HepG2 (cell line): ENCODE results near the gene SLC5A6. TPM values are rescaled to one million over a fixed set of nuclear protein-coding genes. Genes with fewer than 3 reads are reported as not detected.

Experiments used
- AGO2 ChIP-seq: fragments of 200-400 bp; formaldehyde crosslinking; optimal IDR thresholded peaks from 2 replicates; pipeline ENCODE3; 2017; ENCODE audit warnings: mild to moderate bottlenecking, low read depth, low read length, moderate library complexity
- AHR ChIP-seq: IDR thresholded peaks from 2 replicates; pipeline ENCODE4 v1.6.1; 2018; ENCODE audit warnings: missing genetic modification reagents, missing compliant biosample characterization
- ATRX ChIP-seq: sonication (generic); formaldehyde crosslinking; IDR thresholded peaks from 2 replicates; pipeline ENCODE4 v1.4.0; 2020; ENCODE audit warnings: missing genetic modification reagents, borderline replicate concordance
- ETV5 ChIP-seq: IDR thresholded peaks from 2 replicates; pipeline ENCODE4 v1.6.1; 2018; ENCODE audit warnings: missing biosample characterization, missing genetic modification reagents, inconsistent platforms, borderline replicate concordance
- FOXC1 ChIP-seq: sonication (generic); formaldehyde crosslinking; IDR thresholded peaks from 2 replicates; pipeline ENCODE4 v1.8.0; 2022; ENCODE audit warnings: mild to moderate bottlenecking, missing genetic modification reagents, borderline replicate concordance
- KLF12 ChIP-seq: sonication (generic); formaldehyde crosslinking; IDR thresholded peaks from 2 replicates; pipeline ENCODE4 v1.4.0; 2020; ENCODE audit warnings: missing genetic modification reagents, borderline replicate concordance
- MZF1 ChIP-seq: sonication (generic); formaldehyde crosslinking; IDR thresholded peaks from 2 replicates; pipeline ENCODE4 v1.8.1; 2023; ENCODE audit warnings: mild to moderate bottlenecking, missing genetic modification reagents, borderline replicate concordance
- NFRKB ChIP-seq: fragments of 450-650 bp; IDR thresholded peaks from 2 replicates; pipeline ENCODE4 v1.6.1; 2017
- PAX8 ChIP-seq: sonication (generic); formaldehyde crosslinking; IDR thresholded peaks from 2 replicates; pipeline ENCODE4 v1.8.0; 2022; ENCODE audit warnings: mild to moderate bottlenecking, missing genetic modification reagents, borderline replicate concordance
- POLR2G ChIP-seq: fragments of 200-400 bp; formaldehyde crosslinking; IDR thresholded peaks from 2 replicates; pipeline ENCODE4 v1.6.1; 2018; ENCODE audit warnings: mild to moderate bottlenecking, low read depth, low read length, moderate library complexity
- PRMT3 ChIP-seq: sonication (generic); formaldehyde crosslinking; IDR thresholded peaks from 2 replicates; pipeline ENCODE4 v1.8.1; 2022; ENCODE audit warnings: low read depth, mild to moderate bottlenecking, moderate library complexity, missing genetic modification reagents, borderline replicate concordance
- SIN3A ChIP-seq: IDR thresholded peaks from 2 replicates; pipeline ENCODE4 v1.6.1; 2011; ENCODE audit warnings: low read depth, mild to moderate bottlenecking, control low read depth, low read length, borderline replicate concordance
- SKI ChIP-seq: fragments of 450-650 bp; IDR thresholded peaks from one replicate; pipeline ENCODE4 v1.6.1; 2018; ENCODE audit warnings: mild to moderate bottlenecking; ENCODE audit not compliant: partially characterized antibody
- SPEN ChIP-seq: sonication (generic); formaldehyde crosslinking; IDR thresholded peaks from 2 replicates; pipeline ENCODE4 v1.5.1; 2020; ENCODE audit warnings: low read depth, mild to moderate bottlenecking, missing genetic modification reagents
- TCF12 ChIP-seq, 2 experiments: fragments of 450-650 bp in 1 of 2; sonication (generic) in 1 of 2; formaldehyde crosslinking in 1 of 2; IDR thresholded peaks; 2 replicates each; pipeline versions ENCODE4 v1.6.1 to v1.8.0; 2017 to 2022; ENCODE audit warnings: antibody characterized with exemption in 1 of 2, mild to moderate bottlenecking in 1 of 2, missing genetic modification reagents in 1 of 2, moderate library complexity in 1 of 2
- TRIM22 ChIP-seq: fragments of 450-650 bp; IDR thresholded peaks from 2 replicates; pipeline ENCODE4 v1.6.1; 2017
- U2AF2 ChIP-seq: fragments of 200-400 bp; formaldehyde crosslinking; IDR thresholded peaks from 2 replicates; pipeline ENCODE4 v1.6.1; 2017; ENCODE audit warnings: low read depth, mild to moderate bottlenecking, low read length
- XRCC5 ChIP-seq: fragments of 200-400 bp; formaldehyde crosslinking; optimal IDR thresholded peaks from 2 replicates; pipeline ENCODE3; 2017; ENCODE audit warnings: mild to moderate bottlenecking, low read length
- ZFP36L2 ChIP-seq: sonication (generic); formaldehyde crosslinking; IDR thresholded peaks from 2 replicates; pipeline ENCODE4 v1.4.0; 2020; ENCODE audit warnings: missing genetic modification reagents
- ZFY ChIP-seq: sonication (generic); formaldehyde crosslinking; IDR thresholded peaks from 2 replicates; pipeline ENCODE4 v1.4.0; 2020; ENCODE audit warnings: missing genetic modification reagents
- ZNF577 ChIP-seq: sonication (generic); formaldehyde crosslinking; IDR thresholded peaks from 2 replicates; pipeline ENCODE4 v1.4.0; 2020; ENCODE audit warnings: mild to moderate bottlenecking, low read depth, missing genetic modification reagents, borderline replicate concordance
- ZNF883 ChIP-seq: sonication (generic); formaldehyde crosslinking; IDR thresholded peaks from 2 replicates; pipeline ENCODE4 v1.5.1; 2020; ENCODE audit warnings: mild to moderate bottlenecking, missing genetic modification reagents; ENCODE audit errors: not compliant biosample characterization
- polyA plus RNA-seq, 8 experiments: library from polyadenylated mRNA; depleted of rRNA in 3 of 8; stranded (reverse) in 7 of 8; unstranded in 1 of 8; fragments of >200 nt; fragmentation: Illumina TruSeq in 4 of 8; extraction: Trizol in 4 of 8; gene quantifications; 2 replicates each; pipeline versions ENCODE4 v1.2.1 to v1.2.3, GENCODE V29; 2011 to 2016; ENCODE audit warnings: low read depth in 4 of 8, missing spikeins in 1 of 8, mixed read lengths in 1 of 8; ENCODE audit not compliant: insufficient read depth in 1 of 8
- total RNA-seq, 5 experiments: library from RNA; depleted of rRNA; stranded (reverse); fragments of >200 nt; fragmentation: Illumina TruSeq; extraction: Trizol; gene quantifications; 2 replicates each; pipeline ENCODE4 v1.2.3, GENCODE V29; 2016; ENCODE audit warnings: low read depth in 1 of 5
- TF ChIP-seq, protein P1 (sequence below): sonication (generic); formaldehyde crosslinking; IDR thresholded peaks from 2 replicates; pipeline ENCODE4 v1.5.0; 2020; ENCODE audit warnings: missing genetic modification reagents
- TF ChIP-seq, protein P2 (sequence below): sonication (generic); formaldehyde crosslinking; IDR thresholded peaks from 2 replicates; pipeline ENCODE4 v1.8.0; 2022; ENCODE audit warnings: missing genetic modification reagents, low read depth, mild to moderate bottlenecking, borderline replicate concordance
- TF ChIP-seq, protein P3 (sequence below): sonication (generic); formaldehyde crosslinking; IDR thresholded peaks from 2 replicates; pipeline ENCODE4 v1.5.0; 2020; ENCODE audit warnings: missing genetic modification reagents

The SLC5A6 gene
- total and polyA plus RNA-seq, 2 of the 13 experiments (the other 11 are each of a cell fraction or from before 2014, with no cell fraction given): 135 to 417 TPM

- TF ChIP-seq KLF12 (CRISPR knock-in tag) (no peak), SPEN (CRISPR knock-in tag) (no peak), SIN3A (no peak), TCF12 (IDR thresholded peaks at IDR 0.05) (no peak), TCF12 (CRISPR knock-in tag; IDR thresholded peaks at IDR 0.05) (no peak), NFRKB (no peak), ETV5 (CRISPR knock-in tag) (no peak), PAX8 (CRISPR knock-in tag) (no peak), POLR2G (no peak), SKI (no peak), ZFP36L2 (CRISPR knock-in tag) (no peak), XRCC5 (no peak), U2AF2 (no peak), ZNF577 (CRISPR knock-in tag) (no peak), PRMT3 (CRISPR knock-in tag) (no peak), MZF1 (CRISPR knock-in tag) (no peak), FOXC1 (CRISPR knock-in tag) (no peak), AGO2 (no peak), ATRX (CRISPR knock-in tag) (no peak), TRIM22 (no peak), ZNF883 (CRISPR knock-in tag) (no peak), ZFY (CRISPR knock-in tag) (no peak), AHR (CRISPR knock-in tag) (no peak)
- TF ChIP-seq, protein P1, sequence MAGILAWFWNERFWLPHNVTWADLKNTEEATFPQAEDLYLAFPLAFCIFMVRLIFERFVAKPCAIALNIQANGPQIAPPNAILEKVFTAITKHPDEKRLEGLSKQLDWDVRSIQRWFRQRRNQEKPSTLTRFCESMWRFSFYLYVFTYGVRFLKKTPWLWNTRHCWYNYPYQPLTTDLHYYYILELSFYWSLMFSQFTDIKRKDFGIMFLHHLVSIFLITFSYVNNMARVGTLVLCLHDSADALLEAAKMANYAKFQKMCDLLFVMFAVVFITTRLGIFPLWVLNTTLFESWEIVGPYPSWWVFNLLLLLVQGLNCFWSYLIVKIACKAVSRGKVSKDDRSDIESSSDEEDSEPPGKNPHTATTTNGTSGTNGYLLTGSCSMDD (CRISPR knock-in tag): no peak
- TF ChIP-seq, protein P2, sequence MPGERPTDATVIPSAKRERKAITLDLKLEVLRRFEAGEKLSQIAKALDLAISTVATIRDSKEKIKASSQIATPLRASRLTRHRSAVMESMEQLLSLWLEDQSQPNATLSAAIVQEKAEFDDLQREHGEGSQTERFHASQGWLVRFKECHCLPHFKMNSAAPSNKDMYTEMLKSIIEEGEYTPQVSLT: no peak
- TF ChIP-seq, protein P3, sequence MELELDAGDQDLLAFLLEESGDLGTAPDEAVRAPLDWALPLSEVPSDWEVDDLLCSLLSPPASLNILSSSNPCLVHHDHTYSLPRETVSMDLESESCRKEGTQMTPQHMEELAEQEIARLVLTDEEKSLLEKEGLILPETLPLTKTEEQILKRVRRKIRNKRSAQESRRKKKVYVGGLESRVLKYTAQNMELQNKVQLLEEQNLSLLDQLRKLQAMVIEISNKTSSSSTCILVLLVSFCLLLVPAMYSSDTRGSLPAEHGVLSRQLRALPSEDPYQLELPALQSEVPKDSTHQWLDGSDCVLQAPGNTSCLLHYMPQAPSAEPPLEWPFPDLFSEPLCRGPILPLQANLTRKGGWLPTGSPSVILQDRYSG (CRISPR knock-in tag): no peak
Observed at GRCh38 chr2:27152102-27152795, 59.8 kb downstream of the SLC5A6 start (continued).
